ENCODE data around the gene MAP3K4. TPM values are rescaled to one million over a fixed set of nuclear protein-coding genes. Genes with fewer than 3 reads are reported as not detected.

Gene MAP3K4
- total RNA-seq, 1 donor from 2014 or later: 56.7 TPM

- Histone ChIP-seq H3K9me3 (no peaks in the 10 kb centered on the region), H3K27ac (peak overlapping the region; percentile 38), H3K4me3 (no peak overlapping the region), H3K4me1 (peaks cover 58% of the 10 kb centered on the region), H3K36me3 (no peaks in the 10 kb centered on the region), H3K27me3 (no peaks in the 10 kb centered on the region)
- no peak for DNase-seq (ENCODE audit: extremely low spot score in 2 of 2)
- TF ChIP-seq CTCF (IDR thresholded peaks at IDR 0.05): no peak
- no peak for TF ChIP-seq POLR2A (IDR thresholded peaks at IDR 0.05)
- no peak for TF ChIP-seq POLR2AphosphoS5 (IDR thresholded peaks at IDR 0.05; ENCODE audit: insufficient read depth in 1 of 2, low read depth in 1 of 2)
- intact Hi-C loops (cut with DNase I): no loop called here
These were observed 4.6 kb downstream of the MAP3K4 start for GRCh38 chr6:160996131-160996601.

- Histone ChIP-seq H3K27me3 (no peaks in the 10 kb centered on the region), H3K27ac (no peak overlapping the region), H3K4me3 (no peak overlapping the region), H3K9me3 (no peaks in the 10 kb centered on the region), H3K36me3 (no peaks in the 10 kb centered on the region), H3K4me1 (peaks cover 63% of the 10 kb centered on the region)
- intact Hi-C loops (cut with DNase I): no loop called here
- no peak for DNase-seq (ENCODE audit: extremely low spot score in 2 of 2)
- TF ChIP-seq POLR2AphosphoS5 (IDR thresholded peaks at IDR 0.05; ENCODE audit: insufficient read depth in 1 of 2, low read depth in 1 of 2) (no peak), POLR2A (IDR thresholded peaks at IDR 0.05) (no peak), CTCF (IDR thresholded peaks at IDR 0.05) (no peak)
These were observed 6.6 kb downstream of the MAP3K4 start for GRCh38 chr6:160998217-160998616.

GRCh38 chr6:160998766-160999165, 7.2 kb downstream of the MAP3K4 start:
- no peak overlapping the region for H3K27ac ChIP-seq
- no peaks in the 10 kb centered on the region for H3K36me3 ChIP-seq
- H3K4me1 ChIP-seq: peaks cover 57% of the 10 kb centered on the region
- H3K4me3 ChIP-seq: no peak overlapping the region
- no peak for DNase-seq (ENCODE audit: extremely low spot score in 2 of 2)
- TF ChIP-seq POLR2A (IDR thresholded peaks at IDR 0.05): no peak
- no peak for TF ChIP-seq POLR2AphosphoS5 (IDR thresholded peaks at IDR 0.05; ENCODE audit: insufficient read depth in 1 of 2, low read depth in 1 of 2)
- TF ChIP-seq CTCF (IDR thresholded peaks at IDR 0.05): no peak
- intact Hi-C loops (cut with DNase I): no loop called here
- no peaks in the 10 kb centered on the region for H3K27me3 ChIP-seq
- H3K9me3 ChIP-seq: no peaks in the 10 kb centered on the region

GRCh38 chr6:160999516-160999915, 7.9 kb downstream of the MAP3K4 start:
- DNase-seq (ENCODE audit: extremely low spot score in 2 of 2): no peak
- H3K4me1 ChIP-seq: peaks cover 53% of the 10 kb centered on the region

GRCh38 chr6:161000632-161001031, 9.1 kb downstream of the MAP3K4 start:
- TF ChIP-seq POLR2A (IDR thresholded peaks at IDR 0.05) (no peak), POLR2AphosphoS5 (IDR thresholded peaks at IDR 0.05; ENCODE audit: insufficient read depth in 1 of 2, low read depth in 1 of 2) (no peak), CTCF (IDR thresholded peaks at IDR 0.05) (no peak)
- Histone ChIP-seq H3K36me3 (no peaks in the 10 kb centered on the region), H3K27me3 (no peaks in the 10 kb centered on the region), H3K4me1 (peaks cover 50% of the 10 kb centered on the region), H3K9me3 (no peaks in the 10 kb centered on the region), H3K27ac (peak overlapping the region; percentile 21), H3K4me3 (no peak overlapping the region)
- DNase-seq (ENCODE audit: extremely low spot score in 2 of 2): no peak
- intact Hi-C loops (cut with DNase I): no loop called here

More at GRCh38 chr6:160999516-160999915, 7.9 kb downstream of the MAP3K4 start:
- intact Hi-C loops (cut with DNase I): no loop called here
- Histone ChIP-seq H3K9me3 (no peaks in the 10 kb centered on the region), H3K27ac (peak overlapping the region; percentile 18), H3K36me3 (no peaks in the 10 kb centered on the region), H3K27me3 (no peaks in the 10 kb centered on the region), H3K4me3 (no peak overlapping the region)
- no peak for TF ChIP-seq POLR2AphosphoS5 (IDR thresholded peaks at IDR 0.05; ENCODE audit: insufficient read depth in 1 of 2, low read depth in 1 of 2)

Data from vagina (tissue), 2 donors.